ENCODE measurements around the gene C6orf89. TPM values are rescaled to one million over a fixed set of nuclear protein-coding genes. Genes with fewer than 3 reads are reported as not detected.
A peak's percentile ranks its signal among the peaks of the same experiment; 100 is the strongest.
"Not testable (repeated sequence)": the region's sequence is repeated elsewhere in the genome, so short reads cannot be mapped to it uniquely, and the experiment has no call there.

C6orf89 gene
- total RNA-seq, 1 donor from 2014 or later: 57.9 TPM

- H3K36me3 ChIP-seq: no peaks in the 10 kb centered on the region
- H3K4me3 ChIP-seq: no peak overlapping the region
- H3K27ac ChIP-seq: no peak overlapping the region
- intact Hi-C loops (cut with DNase I): loop anchor here (10.0 kb wide), 1 partner anchor 130 kb away; no protein-coding TSS in a partner anchor
- no peak for TF ChIP-seq CTCF (IDR thresholded peaks at IDR 0.05)
- H3K4me1 ChIP-seq: peaks cover 5% of the 10 kb centered on the region
- H3K27me3 ChIP-seq: no peaks in the 10 kb centered on the region
- ATAC-seq (no peak), DNase-seq (no peak)
- H3K9me3 ChIP-seq: no peaks in the 10 kb centered on the region
These were observed 1.1 kb upstream of the C6orf89 start for GRCh38 chr6:36884610-36885009.

GRCh38 chr6:36886950-36887618 lies 1.3 kb downstream of the C6orf89 start:
- TF ChIP-seq CTCF (IDR thresholded peaks at IDR 0.05): no peak
- intact Hi-C loops (cut with DNase I): loop anchor here (10.0 kb wide), 1 partner anchor 128 kb away; no protein-coding TSS in a partner anchor
- Histone ChIP-seq H3K27ac (no peak overlapping the region), H3K36me3 (no peaks in the 10 kb centered on the region), H3K4me1 (peaks cover 5% of the 10 kb centered on the region), H3K9me3 (no peaks in the 10 kb centered on the region), H3K4me3 (peak overlapping the region; percentile 93), H3K27me3 (no peaks in the 10 kb centered on the region)
- ATAC-seq: no peak
- DNase-seq: no peak

- TF ChIP-seq CTCF (IDR thresholded peaks at IDR 0.05): no peak
- intact Hi-C loops (cut with DNase I): loop anchor here (10.0 kb wide), 1 partner anchor 127 kb away; no protein-coding TSS in a partner anchor
- no peaks in the 10 kb centered on the region for H3K27me3 ChIP-seq
These were observed 2.4 kb downstream of the C6orf89 start for GRCh38 chr6:36888115-36888643.

GRCh38 chr6:36888654-36889481 lies 3.1 kb downstream of the C6orf89 start:
- no peaks in the 10 kb centered on the region for H3K36me3 ChIP-seq
- no peak overlapping the region for H3K27ac ChIP-seq
- H3K4me3 ChIP-seq: no peak overlapping the region
- ATAC-seq (no peak), DNase-seq (no peak)
- TF ChIP-seq CTCF (IDR thresholded peaks at IDR 0.05): no peak
- intact Hi-C loops (cut with DNase I): loop anchor here (10.0 kb wide), 1 partner anchor 126 kb away; no protein-coding TSS in a partner anchor
- H3K4me1 ChIP-seq: peaks cover 5% of the 10 kb centered on the region
- H3K27me3 ChIP-seq: no peaks in the 10 kb centered on the region
- no peaks in the 10 kb centered on the region for H3K9me3 ChIP-seq

More at GRCh38 chr6:36888115-36888643, 2.4 kb downstream of the C6orf89 start:
- no peak overlapping the region for H3K4me3 ChIP-seq
- no peaks in the 10 kb centered on the region for H3K36me3 ChIP-seq
- no peak for ATAC-seq
- DNase-seq: no peak
- no peak overlapping the region for H3K27ac ChIP-seq
- H3K9me3 ChIP-seq: no peaks in the 10 kb centered on the region
- H3K4me1 ChIP-seq: peaks cover 5% of the 10 kb centered on the region

GRCh38 chr6:36890112-36890663 lies 4.4 kb downstream of the C6orf89 start:
- no peak overlapping the region for H3K27ac ChIP-seq
- H3K36me3 ChIP-seq: peaks cover 11% of the 10 kb centered on the region
- no peak for DNase-seq
- no peak for ATAC-seq
- intact Hi-C loops (cut with DNase I): no loop called here
- peaks cover 2% of the 10 kb centered on the region for H3K4me1 ChIP-seq
- H3K4me3 ChIP-seq: no peak overlapping the region
- no peaks in the 10 kb centered on the region for H3K27me3 ChIP-seq
- no peaks in the 10 kb centered on the region for H3K9me3 ChIP-seq
- no peak for TF ChIP-seq CTCF (IDR thresholded peaks at IDR 0.05)

- H3K27ac ChIP-seq; intact Hi-C loops (cut with DNase I); H3K9me3 ChIP-seq; H3K4me1 ChIP-seq; H3K27me3 ChIP-seq; H3K4me3 ChIP-seq; DNase-seq; ATAC-seq: not testable (repeated sequence)
- peaks cover 14% of the 10 kb centered on the region for H3K36me3 ChIP-seq
These were observed 5.4 kb downstream of the C6orf89 start for GRCh38 chr6:36891153-36891552.

Measured in upper lobe of right lung (tissue), 1 donor.